Suprapubic skin (tissue), 4 donors: ENCODE results near the gene SLC7A10. TPM values are rescaled to one million over a fixed set of nuclear protein-coding genes. Genes with fewer than 3 reads are reported as not detected.

Experiments
- DNase-seq, 2 donors: peaks; one replicate each; pipeline ENCODE4 v3.0.0-alpha.2; 2019; ENCODE audit warnings: low spot score in 2 of 2
- H3K27ac ChIP-seq: fragments of 200-600 bp; sonication (generic); one replicate; pipeline ENCODE4 v1.5.1; 2019
- H3K27me3 ChIP-seq: fragments of 200-600 bp; sonication (generic); one replicate; pipeline ENCODE4 v1.5.1; 2019
- H3K36me3 ChIP-seq: fragments of 200-600 bp; sonication (generic); one replicate; pipeline ENCODE4 v1.5.1; 2019
- H3K4me1 ChIP-seq: fragments of 200-600 bp; sonication (generic); one replicate; pipeline ENCODE4 v1.5.1; 2019
- H3K4me3 ChIP-seq: fragments of 200-600 bp; sonication (generic); one replicate; pipeline ENCODE4 v1.5.1; 2019; ENCODE audit warnings: mild to moderate bottlenecking
- H3K9me3 ChIP-seq: fragments of 200-600 bp; sonication (generic); one replicate; pipeline ENCODE4 v1.5.1; 2019
- CTCF ChIP-seq, 2 donors: fragments of 200-600 bp in 1 of 2; fragments of 450-650 bp in 1 of 2; sonication (generic) in 1 of 2; IDR thresholded peaks; one replicate each; pipeline ENCODE4 v1.5.1; 2016 to 2019; ENCODE audit warnings: antibody characterized with exemption in 2 of 2, mild to moderate bottlenecking in 1 of 2, moderate library complexity in 1 of 2
- EP300 ChIP-seq: sonication (generic); formaldehyde crosslinking; IDR thresholded peaks from one replicate; pipeline ENCODE4 v1.6.1; 2017; ENCODE audit warnings: antibody characterized with exemption
- POLR2A ChIP-seq, 2 donors: fragments of 450-650 bp; IDR thresholded peaks; one replicate each; pipeline ENCODE4 v1.6.1; 2017; ENCODE audit warnings: antibody characterized with exemption in 2 of 2, mild to moderate bottlenecking in 2 of 2, moderate library complexity in 2 of 2
- POLR2AphosphoS5 ChIP-seq, 3 donors: sonication (generic); formaldehyde crosslinking; IDR thresholded peaks; one replicate each; pipeline ENCODE4 v1.6.1; 2017; ENCODE audit warnings: antibody characterized with exemption in 3 of 3
- WGBS: methylation state at CpG from one replicate; pipeline ENCODE4 v1.1.5; 2018; 5-methylcytosine and 5-hydroxymethylcytosine counted together
- total RNA-seq, 4 donors: library from RNA; depleted of rRNA; stranded (reverse); fragments of >200 nt; gene quantifications; one replicate each; pipeline ENCODE4 v1.1.0, GENCODE V29; 2016

Gene SLC7A10
- total RNA-seq, 4 donors from 2014 or later: 0.38 to 0.93 TPM; not detected in 2

DNA sequence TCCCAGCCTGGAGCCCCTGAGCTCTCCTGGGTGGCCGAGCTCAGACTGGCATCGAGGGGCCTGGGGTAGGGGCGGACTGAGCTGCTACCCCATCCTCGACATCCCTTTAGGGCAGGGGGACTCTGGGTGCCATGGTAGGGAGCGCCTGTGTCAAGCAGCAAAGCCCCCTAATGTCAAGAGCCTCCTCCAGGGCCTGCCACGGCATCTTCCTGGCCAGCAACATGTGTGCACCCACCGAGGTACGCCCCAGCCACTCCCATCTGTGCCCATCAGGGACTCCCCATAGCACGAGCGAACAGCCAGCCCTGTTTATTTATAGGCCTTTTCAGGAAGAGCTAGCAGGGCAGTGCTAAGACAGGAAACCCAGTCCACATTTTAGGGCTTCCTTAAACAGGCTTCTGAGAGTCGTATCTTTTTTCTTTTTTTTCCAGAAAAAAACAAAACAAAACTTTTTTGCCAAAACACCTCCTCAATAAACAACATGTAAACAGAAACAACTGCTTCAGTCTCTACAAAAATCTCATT, 17.2 kb downstream of the SLC7A10 start:
- Histone ChIP-seq H3K27ac (no peak overlapping the region), H3K27me3 (no peaks in the 10 kb centered on the region), H3K9me3 (no peaks in the 10 kb centered on the region), H3K36me3 (peaks cover 39% of the 10 kb centered on the region), H3K4me1 (no peaks in the 10 kb centered on the region), H3K4me3 (no peak overlapping the region)
- WGBS: 73% methylated on average over 9 of the region's 11 CpGs
- DNase-seq: no peak
- TF ChIP-seq POLR2A (IDR thresholded peaks at IDR 0.05) (no peak), CTCF (IDR thresholded peaks at IDR 0.05) (no peak), EP300 (no peak), POLR2AphosphoS5 (IDR thresholded peaks at IDR 0.05) (no peak)

DNA sequence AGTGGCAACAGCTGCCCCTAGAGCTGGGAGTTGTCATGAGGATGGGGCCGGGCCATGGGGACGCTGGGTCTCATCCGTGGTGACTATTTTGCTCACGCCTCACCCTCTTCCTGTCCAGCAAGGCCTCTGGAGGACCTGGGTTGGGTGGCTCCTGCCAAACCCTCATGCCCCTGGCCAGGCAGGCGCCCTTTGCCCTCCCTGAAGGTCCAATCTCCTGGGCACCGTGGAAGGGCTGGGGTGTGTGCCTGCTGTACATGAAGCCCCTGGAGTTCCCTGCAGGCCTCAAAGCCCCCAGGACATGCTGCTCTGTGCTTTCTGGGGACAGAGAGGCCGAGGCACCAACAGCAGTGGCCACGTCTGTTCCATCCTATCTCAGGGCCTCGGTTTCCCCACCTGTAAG, 17.7 kb downstream of the SLC7A10 start:
- WGBS: 91% methylated on average over 8 of the region's 9 CpGs
- H3K4me3 ChIP-seq: no peak overlapping the region
- no peaks in the 10 kb centered on the region for H3K27me3 ChIP-seq
- no peaks in the 10 kb centered on the region for H3K4me1 ChIP-seq
- no peaks in the 10 kb centered on the region for H3K9me3 ChIP-seq
- no peak overlapping the region for H3K27ac ChIP-seq
- TF ChIP-seq POLR2AphosphoS5 (IDR thresholded peaks at IDR 0.05) (no peak), EP300 (no peak), CTCF (IDR thresholded peaks at IDR 0.05) (no peak), POLR2A (IDR thresholded peaks at IDR 0.05) (no peak)
- peaks cover 41% of the 10 kb centered on the region for H3K36me3 ChIP-seq
- DNase-seq: no peak

GRCh38 chr19:33207040-33207620, 18.5 kb downstream of the SLC7A10 start:
- no peak overlapping the region for H3K4me3 ChIP-seq
- DNase-seq: no peak
- WGBS: no CpG with 5 or more reads among the region's 38 CpGs
- peaks cover 48% of the 10 kb centered on the region for H3K36me3 ChIP-seq
- no peaks in the 10 kb centered on the region for H3K9me3 ChIP-seq
- no peak overlapping the region for H3K27ac ChIP-seq
- TF ChIP-seq CTCF (IDR thresholded peaks at IDR 0.05) (no peak), EP300 (no peak), POLR2AphosphoS5 (IDR thresholded peaks at IDR 0.05) (no peak), POLR2A (IDR thresholded peaks at IDR 0.05) (no peak)
- no peaks in the 10 kb centered on the region for H3K27me3 ChIP-seq
- no peaks in the 10 kb centered on the region for H3K4me1 ChIP-seq

GRCh38 chr19:33206261-33207039, 19.2 kb downstream of the SLC7A10 start:
- WGBS: 92% methylated on average over 17 of the region's 38 CpGs
- DNase-seq: no peak
- Histone ChIP-seq H3K4me3 (no peak overlapping the region), H3K27ac (no peak overlapping the region), H3K36me3 (peaks cover 48% of the 10 kb centered on the region), H3K9me3 (no peaks in the 10 kb centered on the region), H3K27me3 (no peaks in the 10 kb centered on the region), H3K4me1 (no peaks in the 10 kb centered on the region)
- TF ChIP-seq POLR2AphosphoS5 (IDR thresholded peaks at IDR 0.05) (no peak), CTCF (IDR thresholded peaks at IDR 0.05) (no peak), EP300 (no peak), POLR2A (IDR thresholded peaks at IDR 0.05) (no peak)

- Histone ChIP-seq H3K27me3 (no peaks in the 10 kb centered on the region), H3K4me3 (no peak overlapping the region), H3K4me1 (no peaks in the 10 kb centered on the region), H3K36me3 (peaks cover 48% of the 10 kb centered on the region), H3K27ac (no peak overlapping the region), H3K9me3 (no peaks in the 10 kb centered on the region)
- no peak for TF ChIP-seq POLR2A (IDR thresholded peaks at IDR 0.05)
- TF ChIP-seq EP300: no peak
- no peak for TF ChIP-seq CTCF (IDR thresholded peaks at IDR 0.05)
- TF ChIP-seq POLR2AphosphoS5 (IDR thresholded peaks at IDR 0.05): no peak
- no peak for DNase-seq
- 94% methylated on average over 28 of the region's 64 CpGs for WGBS
These were observed 20.0 kb downstream of the SLC7A10 start for GRCh38 chr19:33205531-33206260.
